22Rv1 (cell line): ENCODE data around the gene OR6J1.
"Not testable (repeated sequence)": the region's sequence is repeated elsewhere in the genome, so short reads cannot be mapped to it uniquely, and the experiment has no call there.

Experiments
- ZFX ChIP-seq: fragments of 450-650 bp; IDR thresholded peaks from 2 replicates; pipeline ENCODE4 v1.6.1; 2017; ENCODE audit warnings: antibody characterized with exemption, borderline replicate concordance
- TF ChIP-seq, protein P1 (sequence below): fragments of 450-650 bp; IDR thresholded peaks from 2 replicates; pipeline ENCODE4 v1.5.1; 2017; ENCODE audit warnings: mild to moderate bottlenecking

DNA sequence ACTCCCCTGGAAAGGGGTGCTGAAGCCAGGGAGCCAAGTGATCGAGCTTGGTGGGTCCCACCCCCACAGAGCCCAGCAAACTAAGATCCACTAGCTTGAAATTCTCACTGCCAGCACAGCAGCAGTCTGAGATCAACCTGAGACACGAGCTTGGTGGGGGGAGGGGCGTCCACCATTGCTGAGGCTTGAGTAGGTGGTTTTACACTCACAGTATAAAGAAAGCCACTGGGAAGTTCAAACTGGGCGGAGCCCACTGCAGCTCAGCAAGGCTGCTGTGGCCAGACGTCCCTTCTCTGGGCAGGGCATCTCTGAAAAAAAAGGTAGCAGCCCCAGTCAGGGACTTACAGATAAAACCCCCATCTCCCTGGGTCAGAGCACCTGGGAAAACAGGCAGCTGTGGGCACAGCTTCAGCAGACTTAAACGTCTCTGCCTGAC is 42.0 kb upstream of the OR6J1 start:
- TF ChIP-seq, protein P1, sequence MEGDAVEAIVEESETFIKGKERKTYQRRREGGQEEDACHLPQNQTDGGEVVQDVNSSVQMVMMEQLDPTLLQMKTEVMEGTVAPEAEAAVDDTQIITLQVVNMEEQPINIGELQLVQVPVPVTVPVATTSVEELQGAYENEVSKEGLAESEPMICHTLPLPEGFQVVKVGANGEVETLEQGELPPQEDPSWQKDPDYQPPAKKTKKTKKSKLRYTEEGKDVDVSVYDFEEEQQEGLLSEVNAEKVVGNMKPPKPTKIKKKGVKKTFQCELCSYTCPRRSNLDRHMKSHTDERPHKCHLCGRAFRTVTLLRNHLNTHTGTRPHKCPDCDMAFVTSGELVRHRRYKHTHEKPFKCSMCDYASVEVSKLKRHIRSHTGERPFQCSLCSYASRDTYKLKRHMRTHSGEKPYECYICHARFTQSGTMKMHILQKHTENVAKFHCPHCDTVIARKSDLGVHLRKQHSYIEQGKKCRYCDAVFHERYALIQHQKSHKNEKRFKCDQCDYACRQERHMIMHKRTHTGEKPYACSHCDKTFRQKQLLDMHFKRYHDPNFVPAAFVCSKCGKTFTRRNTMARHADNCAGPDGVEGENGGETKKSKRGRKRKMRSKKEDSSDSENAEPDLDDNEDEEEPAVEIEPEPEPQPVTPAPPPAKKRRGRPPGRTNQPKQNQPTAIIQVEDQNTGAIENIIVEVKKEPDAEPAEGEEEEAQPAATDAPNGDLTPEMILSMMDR, result not testable (repeated sequence)
- TF ChIP-seq ZFX, result not testable (repeated sequence)
